ENCODE data around the gene ENO2. TPM values are rescaled to one million over a fixed set of nuclear protein-coding genes. Genes with fewer than 3 reads are reported as not detected.

ENO2 gene
- total RNA-seq, 2 donors from 2014 or later, result 104 to 139 TPM

DNA sequence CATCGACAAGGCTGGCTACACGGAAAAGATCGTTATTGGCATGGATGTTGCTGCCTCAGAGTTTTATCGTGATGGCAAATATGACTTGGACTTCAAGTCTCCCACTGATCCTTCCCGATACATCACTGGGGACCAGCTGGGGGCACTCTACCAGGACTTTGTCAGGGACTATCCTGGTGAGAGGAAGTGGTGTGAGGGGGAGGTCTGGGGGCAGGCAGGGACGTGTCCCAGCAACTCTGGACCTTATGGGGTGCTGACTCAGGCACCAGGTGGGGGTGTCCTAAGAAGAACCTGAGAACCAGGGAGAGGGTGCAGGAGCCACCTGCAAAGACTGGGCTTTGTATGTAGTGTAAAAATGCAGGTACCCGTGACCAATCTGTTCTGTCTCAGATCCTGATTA is 5.2 kb downstream of the ENO2 start:
- Mint-ChIP-seq H3K4me3 (no peak overlapping the region), H3K4me1 (peaks cover 35% of the 10 kb centered on the region), H3K27me3 (ENCODE audit: insufficient read depth) (peaks cover 17% of the 10 kb centered on the region), H3K9me3 (no peaks in the 10 kb centered on the region), H3K36me3 (ENCODE audit: low read depth) (peaks cover 38% of the 10 kb centered on the region), H3K27ac (peak overlapping the region; percentile 9)
- Histone ChIP-seq H3K36me3 (ENCODE audit: control insufficient read depth, insufficient read depth, low read length) (peaks cover 6% of the 10 kb centered on the region), H3K4me1 (ENCODE audit: control insufficient read depth, insufficient read depth, low read length) (no peaks in the 10 kb centered on the region), H3K27me3 (ENCODE audit: control insufficient read depth, insufficient read depth, low read length, poor library complexity, severe bottlenecking) (peaks cover 8% of the 10 kb centered on the region), H3K9me3 (ENCODE audit: control insufficient read depth, low read length) (no peaks in the 10 kb centered on the region), H3K4me3 (ENCODE audit: low read length) (no peak overlapping the region), H3K9ac (ENCODE audit: extremely low read depth, low read length, poor library complexity, severe bottlenecking) (no peak overlapping the region), H3K27ac (ENCODE audit: low read depth, low read length) (no peak overlapping the region)
- TF ChIP-seq, protein P1, sequence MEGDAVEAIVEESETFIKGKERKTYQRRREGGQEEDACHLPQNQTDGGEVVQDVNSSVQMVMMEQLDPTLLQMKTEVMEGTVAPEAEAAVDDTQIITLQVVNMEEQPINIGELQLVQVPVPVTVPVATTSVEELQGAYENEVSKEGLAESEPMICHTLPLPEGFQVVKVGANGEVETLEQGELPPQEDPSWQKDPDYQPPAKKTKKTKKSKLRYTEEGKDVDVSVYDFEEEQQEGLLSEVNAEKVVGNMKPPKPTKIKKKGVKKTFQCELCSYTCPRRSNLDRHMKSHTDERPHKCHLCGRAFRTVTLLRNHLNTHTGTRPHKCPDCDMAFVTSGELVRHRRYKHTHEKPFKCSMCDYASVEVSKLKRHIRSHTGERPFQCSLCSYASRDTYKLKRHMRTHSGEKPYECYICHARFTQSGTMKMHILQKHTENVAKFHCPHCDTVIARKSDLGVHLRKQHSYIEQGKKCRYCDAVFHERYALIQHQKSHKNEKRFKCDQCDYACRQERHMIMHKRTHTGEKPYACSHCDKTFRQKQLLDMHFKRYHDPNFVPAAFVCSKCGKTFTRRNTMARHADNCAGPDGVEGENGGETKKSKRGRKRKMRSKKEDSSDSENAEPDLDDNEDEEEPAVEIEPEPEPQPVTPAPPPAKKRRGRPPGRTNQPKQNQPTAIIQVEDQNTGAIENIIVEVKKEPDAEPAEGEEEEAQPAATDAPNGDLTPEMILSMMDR (conservative IDR thresholded peaks at IDR 0.05), result peak; percentile 47
- 60 to 88% methylated on average over 3 to 7 of the region's 7 CpGs for WGBS, 2 experiments (ENCODE audit: insufficient coverage in 1 of 2, insufficient read length in 1 of 2)
- DNase-seq, result peak; percentile 61

DNA sequence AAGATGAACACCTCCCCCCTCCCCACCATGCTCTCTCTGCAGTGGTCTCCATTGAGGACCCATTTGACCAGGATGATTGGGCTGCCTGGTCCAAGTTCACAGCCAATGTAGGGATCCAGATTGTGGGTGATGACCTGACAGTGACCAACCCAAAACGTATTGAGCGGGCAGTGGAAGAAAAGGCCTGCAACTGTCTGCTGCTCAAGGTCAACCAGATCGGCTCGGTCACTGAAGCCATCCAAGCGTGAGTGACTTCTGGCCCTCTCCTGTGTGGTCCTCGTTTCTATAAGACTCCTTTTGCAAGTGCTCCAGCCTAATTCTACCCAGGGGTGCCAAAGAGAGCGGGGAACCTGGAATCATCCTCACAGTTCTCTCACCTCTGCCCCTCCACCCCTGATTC is 7.2 kb downstream of the ENO2 start:
- Histone ChIP-seq H3K4me3 (ENCODE audit: low read length) (no peak overlapping the region), H3K4me1 (ENCODE audit: control insufficient read depth, insufficient read depth, low read length) (peaks cover 6% of the 10 kb centered on the region), H3K9me3 (ENCODE audit: control insufficient read depth, low read length) (no peaks in the 10 kb centered on the region), H3K36me3 (ENCODE audit: control insufficient read depth, insufficient read depth, low read length) (peaks cover 6% of the 10 kb centered on the region), H3K27ac (ENCODE audit: low read depth, low read length) (no peak overlapping the region), H3K27me3 (ENCODE audit: control insufficient read depth, insufficient read depth, low read length, poor library complexity, severe bottlenecking) (no peaks in the 10 kb centered on the region), H3K9ac (ENCODE audit: extremely low read depth, low read length, poor library complexity, severe bottlenecking) (no peak overlapping the region)
- Mint-ChIP-seq H3K9me3 (no peaks in the 10 kb centered on the region), H3K4me1 (peaks cover 37% of the 10 kb centered on the region), H3K36me3 (ENCODE audit: low read depth) (peaks cover 33% of the 10 kb centered on the region), H3K27me3 (ENCODE audit: insufficient read depth) (peaks cover 3% of the 10 kb centered on the region), H3K4me3 (no peak overlapping the region), H3K27ac (no peak overlapping the region)
- WGBS, 2 experiments (ENCODE audit: insufficient coverage in 1 of 2, insufficient read length in 1 of 2), result 92% methylated on average over 7 of the region's 7 CpGs
- no peak for DNase-seq
- TF ChIP-seq, protein P1 (conservative IDR thresholded peaks at IDR 0.05), result no peak

DNA sequence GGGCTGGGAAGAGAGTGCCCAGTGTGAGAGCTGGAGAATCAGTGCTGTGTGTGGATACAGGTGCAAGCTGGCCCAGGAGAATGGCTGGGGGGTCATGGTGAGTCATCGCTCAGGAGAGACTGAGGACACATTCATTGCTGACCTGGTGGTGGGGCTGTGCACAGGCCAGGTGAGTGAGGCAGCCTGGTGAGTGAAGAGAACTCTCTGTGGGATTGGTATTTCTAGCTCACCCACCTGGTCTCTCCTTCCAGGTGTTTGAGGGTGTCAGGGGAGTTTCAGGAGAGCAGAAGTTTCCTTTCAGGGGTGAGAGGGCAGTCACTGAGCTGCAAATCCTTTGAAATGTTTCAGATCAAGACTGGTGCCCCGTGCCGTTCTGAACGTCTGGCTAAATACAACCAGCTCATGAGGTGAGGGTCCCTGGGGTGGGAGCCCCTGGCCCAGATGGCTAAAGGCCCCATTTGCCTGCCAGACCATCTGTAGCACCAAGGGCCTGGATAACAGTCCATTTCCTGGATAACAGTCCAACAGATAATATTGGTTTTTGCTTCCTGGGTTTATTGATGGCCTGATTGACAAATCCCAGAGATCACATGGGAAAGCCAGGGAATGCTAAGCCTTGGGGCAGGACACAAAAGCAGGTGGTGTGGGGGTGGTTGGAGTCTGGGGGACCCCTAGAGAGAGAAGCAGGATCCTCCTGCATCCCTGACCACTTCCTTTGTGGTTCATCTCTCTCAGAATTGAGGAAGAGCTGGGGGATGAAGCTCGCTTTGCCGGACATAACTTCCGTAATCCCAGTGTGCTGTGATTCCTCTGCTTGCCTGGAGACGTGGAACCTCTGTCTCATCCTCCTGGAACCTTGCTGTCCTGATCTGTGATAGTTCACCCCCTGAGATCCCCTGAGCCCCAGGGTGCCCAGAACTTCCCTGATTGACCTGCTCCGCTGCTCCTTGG is 7.9 kb downstream of the ENO2 start:
- Mint-ChIP-seq H3K36me3 (ENCODE audit: low read depth) (peaks cover 29% of the 10 kb centered on the region), H3K9me3 (no peaks in the 10 kb centered on the region), H3K27me3 (ENCODE audit: insufficient read depth) (no peaks in the 10 kb centered on the region), H3K27ac (peak overlapping the region; percentile 10), H3K4me1 (peaks cover 39% of the 10 kb centered on the region), H3K4me3 (no peak overlapping the region)
- TF ChIP-seq, protein P1 (conservative IDR thresholded peaks at IDR 0.05), result peak; percentile 30
- Histone ChIP-seq H3K4me1 (ENCODE audit: control insufficient read depth, insufficient read depth, low read length) (peaks cover 6% of the 10 kb centered on the region), H3K36me3 (ENCODE audit: control insufficient read depth, insufficient read depth, low read length) (peaks cover 6% of the 10 kb centered on the region), H3K27ac (ENCODE audit: low read depth, low read length) (no peak overlapping the region), H3K27me3 (ENCODE audit: control insufficient read depth, insufficient read depth, low read length, poor library complexity, severe bottlenecking) (no peaks in the 10 kb centered on the region), H3K9ac (ENCODE audit: extremely low read depth, low read length, poor library complexity, severe bottlenecking) (no peak overlapping the region), H3K9me3 (ENCODE audit: control insufficient read depth, low read length) (no peaks in the 10 kb centered on the region), H3K4me3 (ENCODE audit: low read length) (no peak overlapping the region)
- WGBS, 2 experiments (ENCODE audit: insufficient coverage in 1 of 2, insufficient read length in 1 of 2), result 91 to 93% methylated on average over 8 to 9 of the region's 9 CpGs
- no peak for DNase-seq

Measured in endodermal cell (in vitro differentiated cells).